Gastroesophageal sphincter (tissue), 3 donors: Measurements from ENCODE around the gene THAP2.

Source experiments
- CTCF ChIP-seq, 4 experiments: fragments of 200-600 bp in 2 of 4; fragments of 450-650 bp in 2 of 4; sonication (generic) in 1 of 4; IDR thresholded peaks; one replicate each; pipeline ENCODE4 v1.5.1; 2017 to 2019; ENCODE audit warnings: antibody characterized with exemption in 4 of 4, mild to moderate bottlenecking in 2 of 4, moderate library complexity in 2 of 4
- POLR2A ChIP-seq, 2 donors: fragments of 450-650 bp; IDR thresholded peaks; one replicate each; pipeline ENCODE4 v1.6.1; 2017; ENCODE audit warnings: antibody characterized with exemption in 2 of 2, mild to moderate bottlenecking in 2 of 2, moderate library complexity in 1 of 2
- POLR2AphosphoS5 ChIP-seq: sonication (generic); formaldehyde crosslinking; IDR thresholded peaks from one replicate; pipeline ENCODE4 v1.6.1; 2017; ENCODE audit warnings: antibody characterized with exemption

- TF ChIP-seq CTCF (IDR thresholded peaks at IDR 0.05) (no peak), POLR2A (IDR thresholded peaks at IDR 0.05) (no peak), POLR2AphosphoS5 (no peak)
Measured at GRCh38 chr12:71621938-71622337, 42.2 kb upstream of the THAP2 start.
